ENCODE results near the gene TNFSF11. TPM values are rescaled to one million over a fixed set of nuclear protein-coding genes. Genes with fewer than 3 reads are reported as not detected.

The TNFSF11 gene
- total and polyA plus RNA-seq, 4 donors: 0.25 to 1.3 (median 0.25) TPM

GRCh38 chr13:42592915-42593900 is 19.3 kb downstream of the TNFSF11 start (continued):
- TF ChIP-seq CTCF (IDR thresholded peaks at IDR 0.05; ENCODE audit: low read depth, low read length, missing input control) (no peak), EGR1 (IDR thresholded peaks at IDR 0.05; ENCODE audit: low read depth in 2 of 2) (no peak), FOXA1 (IDR thresholded peaks at IDR 0.05) (no peak), FOXA2 (IDR thresholded peaks at IDR 0.05) (no peak), MAX (IDR thresholded peaks at IDR 0.05) (no peak), RAD21 (IDR thresholded peaks at IDR 0.05) (no peak)

GRCh38 chr13:42594481-42595252 is 20.7 kb downstream of the TNFSF11 start:
- H3K27ac ChIP-seq (ENCODE audit: low read depth in 1 of 2, low read length in 2 of 2): peak overlapping the region; percentile 22 to 54
- 9% methylated on average over 7 of the region's 7 CpGs for WGBS
- H3K9me3 ChIP-seq (ENCODE audit: control insufficient read depth in 4 of 4, low read length in 3 of 4): no peaks in the 10 kb centered on the region
- H3K4me1 ChIP-seq (ENCODE audit: control insufficient read depth in 4 of 4, insufficient read depth in 4 of 4, low read length in 3 of 4): peaks cover 0 to 14% (median 12%) of the 10 kb centered on the region in 4 donors
- no peak for DNase-seq (ENCODE audit: low spot score)
- H3K36me3 ChIP-seq (ENCODE audit: control insufficient read depth in 4 of 4, insufficient read depth in 3 of 4, low read depth in 1 of 4, low read length in 3 of 4): no peaks in the 10 kb centered on the region
- no peak overlapping the region for H3K9ac ChIP-seq (ENCODE audit: low read depth in 1 of 2, low read length in 2 of 2)
- peak overlapping the region in 1 of 3 donors; percentile 9 for H3K4me3 ChIP-seq (ENCODE audit: low read depth in 1 of 3, low read length in 3 of 3)
- H3K27me3 ChIP-seq (ENCODE audit: control insufficient read depth in 4 of 4, insufficient read depth in 4 of 4, low read length in 3 of 4): no peaks in the 10 kb centered on the region
- TF ChIP-seq ATF3 (IDR thresholded peaks at IDR 0.05) (no peak), EGR1 (IDR thresholded peaks at IDR 0.05; ENCODE audit: low read depth in 2 of 2) (no peak), MAX (IDR thresholded peaks at IDR 0.05) (no peak), HNF4G (IDR thresholded peaks at IDR 0.05) (peak; percentile 50), FOXA1 (IDR thresholded peaks at IDR 0.05) (no peak), GABPA (IDR thresholded peaks at IDR 0.05 in 1 of 2, conservative IDR thresholded peaks at IDR 0.05 in 1 of 2) (no peak), RAD21 (IDR thresholded peaks at IDR 0.05) (peak; percentile 89), CTCF (IDR thresholded peaks at IDR 0.05; ENCODE audit: low read depth, low read length, missing input control) (peak; percentile 93), ZBTB33 (IDR thresholded peaks at IDR 0.05) (peak; percentile 67), TAF1 (conservative IDR thresholded peaks at IDR 0.05) (no peak), RXRA (IDR thresholded peaks at IDR 0.05) (peak; percentile 73 to 81), FOXA2 (IDR thresholded peaks at IDR 0.05) (no peak), YY1 (IDR thresholded peaks at IDR 0.05) (peak; percentile 46), JUND (IDR thresholded peaks at IDR 0.05) (peak; percentile 42 to 63), HNF4A (conservative IDR thresholded peaks at IDR 0.05) (peak; percentile 88 to 94), SP1 (IDR thresholded peaks at IDR 0.05) (peak; percentile 35), REST (IDR thresholded peaks at IDR 0.05) (peak; percentile 91), NR2F2 (IDR thresholded peaks at IDR 0.05) (no peak)
